ENCODE measurements around the gene TMEM209.
"Not testable (repeated sequence)": the region's sequence is repeated elsewhere in the genome, so short reads cannot be mapped to it uniquely, and the experiment has no call there.

The TMEM209 gene

DNA sequence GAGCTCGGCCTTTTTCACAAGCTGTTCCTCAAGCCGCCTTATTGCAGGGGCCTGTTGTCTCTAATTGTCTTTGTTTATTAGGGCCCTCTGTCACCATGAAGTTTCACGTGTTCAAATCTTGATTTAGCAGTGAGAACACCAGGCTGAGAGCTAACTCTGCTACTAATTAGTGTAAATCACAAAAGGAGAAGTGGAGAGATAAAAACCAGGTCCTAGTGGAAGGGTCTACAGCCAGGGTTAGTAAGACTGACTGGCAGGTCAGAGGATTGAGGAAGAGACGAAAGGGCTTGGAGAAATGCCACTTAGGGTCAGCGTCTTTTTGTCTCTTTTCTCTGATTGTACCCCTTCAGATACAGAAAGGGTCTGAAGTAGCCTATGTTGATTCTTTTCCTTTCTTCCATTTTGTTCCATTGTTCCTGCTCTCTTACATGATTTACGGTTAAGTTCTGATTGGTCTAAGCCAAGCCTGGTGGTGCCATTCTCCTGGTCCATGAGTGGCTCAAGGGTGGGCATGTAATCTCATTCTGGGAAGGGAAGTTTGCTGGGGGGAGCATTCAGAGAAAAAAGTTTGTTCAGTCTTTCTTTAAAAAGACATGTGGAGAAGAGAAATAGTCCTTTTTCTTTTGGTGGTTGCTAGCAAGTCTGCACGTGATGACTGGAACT lies 23.8 kb upstream of the TMEM209 start:
- intact Hi-C loops (cut with DNase I; ENCODE audit: low total_unique reads) = no loop called here
- Histone ChIP-seq H3K36me3 (no peaks in the 10 kb centered on the region), H3K9me3 (no peaks in the 10 kb centered on the region), H3K4me3 (no peak overlapping the region), H3K27ac (no peak overlapping the region), H3K27me3 (no peaks in the 10 kb centered on the region), H3K4me1 (no peaks in the 10 kb centered on the region)
- TF ChIP-seq, protein P1, sequence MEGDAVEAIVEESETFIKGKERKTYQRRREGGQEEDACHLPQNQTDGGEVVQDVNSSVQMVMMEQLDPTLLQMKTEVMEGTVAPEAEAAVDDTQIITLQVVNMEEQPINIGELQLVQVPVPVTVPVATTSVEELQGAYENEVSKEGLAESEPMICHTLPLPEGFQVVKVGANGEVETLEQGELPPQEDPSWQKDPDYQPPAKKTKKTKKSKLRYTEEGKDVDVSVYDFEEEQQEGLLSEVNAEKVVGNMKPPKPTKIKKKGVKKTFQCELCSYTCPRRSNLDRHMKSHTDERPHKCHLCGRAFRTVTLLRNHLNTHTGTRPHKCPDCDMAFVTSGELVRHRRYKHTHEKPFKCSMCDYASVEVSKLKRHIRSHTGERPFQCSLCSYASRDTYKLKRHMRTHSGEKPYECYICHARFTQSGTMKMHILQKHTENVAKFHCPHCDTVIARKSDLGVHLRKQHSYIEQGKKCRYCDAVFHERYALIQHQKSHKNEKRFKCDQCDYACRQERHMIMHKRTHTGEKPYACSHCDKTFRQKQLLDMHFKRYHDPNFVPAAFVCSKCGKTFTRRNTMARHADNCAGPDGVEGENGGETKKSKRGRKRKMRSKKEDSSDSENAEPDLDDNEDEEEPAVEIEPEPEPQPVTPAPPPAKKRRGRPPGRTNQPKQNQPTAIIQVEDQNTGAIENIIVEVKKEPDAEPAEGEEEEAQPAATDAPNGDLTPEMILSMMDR (IDR thresholded peaks at IDR 0.05) = no peak
- DNase-seq = no peak

DNA sequence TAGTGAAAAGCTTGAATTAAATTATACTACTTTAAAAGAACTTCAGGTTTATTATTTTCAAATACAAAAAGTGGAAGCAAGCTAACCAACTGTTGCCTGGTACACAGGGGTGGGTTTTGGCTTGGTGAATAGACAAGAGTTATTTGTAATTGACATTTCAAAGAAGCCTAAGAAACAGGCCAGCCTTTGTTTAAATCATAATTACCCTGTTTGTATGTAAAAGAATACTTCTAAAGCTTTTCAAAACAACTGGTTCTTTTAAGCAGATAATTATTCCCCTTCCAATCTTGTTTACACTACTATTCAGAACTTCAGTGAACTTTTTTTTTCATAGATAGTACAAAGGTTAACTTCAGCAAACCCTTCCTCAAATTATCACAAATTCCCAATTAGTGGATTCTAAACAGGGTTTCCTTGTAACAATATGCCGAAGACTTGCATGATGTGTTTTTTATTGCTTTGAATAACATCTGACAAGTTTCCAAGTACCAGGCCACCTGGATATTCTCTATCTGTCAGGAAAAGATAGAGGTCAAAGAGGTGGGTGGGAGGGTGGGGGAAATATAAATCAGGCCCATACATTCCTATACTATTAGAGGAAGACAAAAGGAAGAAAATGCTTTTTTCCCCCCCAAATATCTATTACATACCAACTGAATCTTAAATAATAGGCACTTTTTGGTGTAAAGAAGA lies 22.8 kb upstream of the TMEM209 start:
- Histone ChIP-seq H3K4me1 (no peaks in the 10 kb centered on the region), H3K36me3 (no peaks in the 10 kb centered on the region), H3K4me3 (no peak overlapping the region), H3K9me3 (no peaks in the 10 kb centered on the region), H3K27ac (no peak overlapping the region), H3K27me3 (no peaks in the 10 kb centered on the region)
- TF ChIP-seq, protein P1 (IDR thresholded peaks at IDR 0.05) = no peak
- intact Hi-C loops (cut with DNase I; ENCODE audit: low total_unique reads) = no loop called here
- DNase-seq = no peak

DNA sequence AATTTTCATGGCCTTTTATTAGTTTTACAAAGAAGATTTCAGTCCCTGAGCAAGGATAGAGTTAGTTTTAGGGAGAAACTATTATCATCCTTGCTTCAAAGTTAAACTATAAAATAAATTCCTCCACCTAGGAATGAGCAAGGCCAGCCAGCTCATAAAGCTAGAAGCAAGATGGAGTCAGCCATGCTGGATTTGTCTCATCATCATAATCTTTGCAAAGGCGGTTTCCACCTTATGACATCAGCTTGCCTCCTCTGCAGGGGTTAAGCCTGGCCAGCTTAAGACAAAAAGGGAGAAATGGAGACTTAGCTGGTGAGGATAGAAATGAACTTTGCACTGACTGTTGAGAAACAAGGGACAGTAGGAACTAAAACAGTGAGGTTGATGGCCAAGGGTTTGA lies 21.1 kb upstream of the TMEM209 start:
- intact Hi-C loops (cut with DNase I; ENCODE audit: low total_unique reads) = no loop called here
- Histone ChIP-seq H3K9me3 (no peaks in the 10 kb centered on the region), H3K4me1 (no peaks in the 10 kb centered on the region), H3K4me3 (no peak overlapping the region), H3K27ac (no peak overlapping the region), H3K27me3 (no peaks in the 10 kb centered on the region), H3K36me3 (no peaks in the 10 kb centered on the region)
- DNase-seq = no peak
- TF ChIP-seq, protein P1 (IDR thresholded peaks at IDR 0.05) = no peak

DNA sequence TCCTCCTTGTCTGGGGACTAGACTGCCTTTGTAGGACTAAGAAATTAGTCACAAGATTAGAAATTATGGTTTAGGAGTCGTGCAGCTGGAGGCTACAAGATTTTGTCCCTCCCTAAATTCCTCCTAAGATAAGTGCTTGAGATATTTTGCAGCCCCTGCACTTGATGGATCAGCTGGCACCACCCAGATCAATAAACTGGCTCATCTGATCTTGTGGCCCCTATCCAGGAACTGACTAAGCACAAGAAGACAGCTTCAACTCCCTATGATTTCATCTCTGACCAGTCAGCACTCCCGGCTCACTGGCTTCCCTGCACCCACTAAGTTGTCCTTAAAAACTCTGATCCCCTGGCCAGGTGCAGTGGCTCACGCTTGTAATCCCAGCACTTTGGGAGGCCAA lies 19.7 kb upstream of the TMEM209 start:
- intact Hi-C loops (cut with DNase I; ENCODE audit: low total_unique reads); H3K4me1 ChIP-seq; H3K27ac ChIP-seq; DNase-seq; H3K36me3 ChIP-seq; H3K9me3 ChIP-seq; H3K4me3 ChIP-seq; H3K27me3 ChIP-seq: not testable (repeated sequence)

DNA sequence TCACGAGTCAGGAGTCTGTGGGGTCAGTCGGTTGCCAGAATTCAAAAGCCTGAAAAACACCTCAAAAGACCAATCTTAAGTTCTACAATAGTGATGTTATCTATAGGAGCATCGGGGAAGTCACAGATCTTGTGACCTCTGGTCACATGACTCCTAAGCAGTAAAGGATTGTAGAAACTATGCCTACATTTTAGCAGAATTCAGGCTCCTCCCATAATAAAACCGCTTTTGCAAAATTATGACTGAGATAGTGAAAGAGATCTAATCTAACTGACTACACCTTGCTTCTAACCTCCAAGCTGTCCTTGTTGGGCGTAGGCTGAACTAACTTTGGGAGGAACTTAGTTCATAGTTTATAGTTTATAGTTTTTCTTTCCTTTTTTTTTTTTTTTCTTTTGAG lies 19.0 kb upstream of the TMEM209 start:
- H3K27ac ChIP-seq = no peak overlapping the region
- intact Hi-C loops (cut with DNase I; ENCODE audit: low total_unique reads) = no loop called here
- no peaks in the 10 kb centered on the region for H3K36me3 ChIP-seq
- TF ChIP-seq, protein P1 (IDR thresholded peaks at IDR 0.05) = no peak
- H3K4me1 ChIP-seq = no peaks in the 10 kb centered on the region
- no peak overlapping the region for H3K4me3 ChIP-seq
- no peaks in the 10 kb centered on the region for H3K27me3 ChIP-seq
- DNase-seq = no peak
- no peaks in the 10 kb centered on the region for H3K9me3 ChIP-seq

DNA sequence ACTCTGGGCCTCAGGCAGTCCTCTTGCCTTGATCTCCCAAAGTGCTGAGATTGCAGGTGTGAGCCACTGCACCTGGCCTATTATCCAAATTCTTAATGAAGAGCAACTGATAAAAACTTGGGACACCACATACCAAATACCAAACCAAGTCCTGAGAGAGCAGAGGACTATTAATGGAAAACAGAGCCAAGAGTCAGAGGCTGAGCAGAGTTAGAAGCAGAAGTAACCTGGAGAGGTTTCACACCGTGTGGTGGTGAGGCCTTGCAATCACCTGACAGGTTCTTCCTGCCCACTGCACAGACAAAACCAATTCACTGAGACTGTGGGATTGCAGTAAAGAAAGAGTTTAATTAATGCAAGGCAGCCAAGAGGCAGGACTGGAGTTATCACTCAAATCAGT lies 18.4 kb upstream of the TMEM209 start:
- DNase-seq = no peak
- Histone ChIP-seq H3K27me3 (no peaks in the 10 kb centered on the region), H3K9me3 (no peaks in the 10 kb centered on the region), H3K36me3 (no peaks in the 10 kb centered on the region), H3K4me3 (no peak overlapping the region), H3K27ac (no peak overlapping the region), H3K4me1 (no peaks in the 10 kb centered on the region)
- TF ChIP-seq, protein P1 (IDR thresholded peaks at IDR 0.05) = no peak
- intact Hi-C loops (cut with DNase I; ENCODE audit: low total_unique reads) = no loop called here
